GM21515 (cell line): ENCODE results near the gene CAPN13.

ENCODE experiments used
- ATAC-seq: cut with Tn5 transposase; IDR thresholded peaks from one replicate; pipeline ENCODE4 v1.9.1; 2021; ENCODE audit not compliant: unreplicated experiment

CAPN13 gene

GRCh38 chr2:30686000-30686399, 121.2 kb downstream of the CAPN13 start:
- ATAC-seq = no peak

- no peak for ATAC-seq
Measured at GRCh38 chr2:30684996-30685395, 122.2 kb downstream of the CAPN13 start.

- ATAC-seq = no peak
Measured at GRCh38 chr2:30684516-30684915, 122.7 kb downstream of the CAPN13 start.

- ATAC-seq = no peak
Measured at GRCh38 chr2:30684026-30684425, 123.2 kb downstream of the CAPN13 start.

- no peak for ATAC-seq
Measured at GRCh38 chr2:30683236-30683956, 123.8 kb downstream of the CAPN13 start.

- no peak for ATAC-seq
Measured at GRCh38 chr2:30681022-30681421, 126.2 kb downstream of the CAPN13 start.

- ATAC-seq = no peak
Measured at GRCh38 chr2:30680121-30680520, 127.1 kb downstream of the CAPN13 start.

- ATAC-seq = no peak
Measured at GRCh38 chr2:30679426-30680088, 127.7 kb downstream of the CAPN13 start.

- no peak for ATAC-seq
Measured at GRCh38 chr2:30678410-30679137, 128.7 kb downstream of the CAPN13 start.

- no peak for ATAC-seq
Measured at GRCh38 chr2:30677861-30678385, 129.3 kb downstream of the CAPN13 start.

- ATAC-seq = no peak
Measured at GRCh38 chr2:30677231-30677630, 130.0 kb downstream of the CAPN13 start.

- no peak for ATAC-seq
Measured at GRCh38 chr2:30675758-30676157, 131.5 kb downstream of the CAPN13 start.

- ATAC-seq = no peak
Measured at GRCh38 chr2:30673127-30673526, 134.1 kb downstream of the CAPN13 start.
